B cell (primary cell): Measurements from ENCODE around the gene NFYC. TPM values are rescaled to one million over a fixed set of nuclear protein-coding genes. Genes with fewer than 3 reads are reported as not detected.

Experiments used
- ATAC-seq: fragments of 200-7000 bp; cut with Tn5 transposase; one replicate; pipeline ENCODE4 v1.10.0; 2021; ENCODE audit warnings: low read depth, mild to moderate bottlenecking, moderate number of reproducible peaks, moderate library complexity
- CTCF ChIA-PET: fragments of 350-600 bp; sonication (Branson Sonifier 250); formaldehyde crosslinking; loops from one replicate; lab custom pipeline; 2021; ENCODE audit warnings: antibody characterized with exemption, inconsistent platforms; lab: Charles Lee
- POLR2A ChIA-PET: fragments of 350-600 bp; sonication (Branson Sonifier 250); formaldehyde crosslinking; loops from one replicate; lab custom pipeline; 2021; ENCODE audit warnings: antibody characterized with exemption; lab: Charles Lee
- DNase-seq: peaks from one replicate; pipeline ENCODE4 v3.0.0; 2013
- H2AFZ ChIP-seq: 2 replicates; pipeline ENCODE4 v1.6.1; 2012; ENCODE audit warnings: mild to moderate bottlenecking, low read depth, low read length; ENCODE audit not compliant: insufficient read depth, poor library complexity, severe bottlenecking
- H3K27ac ChIP-seq, 2 donors: 1 replicate in 1 of 2; 2 replicates in 1 of 2; pipeline ENCODE4 v1.5.1; 2012 to 2013; ENCODE audit warnings: low read length in 2 of 2, mild to moderate bottlenecking in 2 of 2, moderate library complexity in 1 of 2
- H3K27me3 ChIP-seq, 4 experiments: fragments of 200-600 bp in 1 of 4; sonication (generic) in 1 of 4; replicated peaks in 1 of 4; 1 replicate in 2 of 4; 2 replicates in 2 of 4; pipeline versions ENCODE4 v1.6.1 to v1.7.0; 2013 to 2016; ENCODE audit warnings: low read length in 3 of 4, mild to moderate bottlenecking in 2 of 4, mixed read lengths in 1 of 4, moderate library complexity in 1 of 4; ENCODE audit not compliant: insufficient read depth in 4 of 4, control insufficient read depth in 3 of 4; ENCODE audit errors: control extremely low read depth in 1 of 4
- H3K36me3 ChIP-seq, 2 experiments: replicated peaks in 1 of 2; 1 replicate in 1 of 2; 2 replicates in 1 of 2; pipeline versions ENCODE4 v1.6.1 to v1.7.1; 2013; ENCODE audit warnings: low read length in 1 of 2; ENCODE audit not compliant: insufficient read depth in 2 of 2, control insufficient read depth in 1 of 2; ENCODE audit errors: control extremely low read depth in 1 of 2, extremely low read depth in 1 of 2
- H3K4me1 ChIP-seq, 2 donors: fragments of 200-600 bp in 1 of 2; sonication (generic) in 1 of 2; 1 replicate in 1 of 2; 2 replicates in 1 of 2; pipeline versions ENCODE4 v1.5.1 to v1.6.1; 2013 to 2017; ENCODE audit warnings: low read length in 2 of 2; ENCODE audit not compliant: control insufficient read depth in 2 of 2, insufficient read depth in 2 of 2
- H3K4me2 ChIP-seq: replicated peaks from 2 replicates; pipeline ENCODE3; 2012; ENCODE audit warnings: mild to moderate bottlenecking, low read depth, low read length; ENCODE audit not compliant: poor library complexity, severe bottlenecking
- H3K4me3 ChIP-seq, 5 experiments: fragments of 200-600 bp in 1 of 5; sonication (generic) in 1 of 5; 1 replicate in 3 of 5; 2 replicates in 2 of 5; pipeline versions ENCODE4 v1.5.1 to v1.7.0; 2011 to 2016; ENCODE audit warnings: low read length in 4 of 5, mild to moderate bottlenecking in 4 of 5, low read depth in 2 of 5, control low read depth in 1 of 5, moderate library complexity in 1 of 5; ENCODE audit not compliant: insufficient read depth in 1 of 5; ENCODE audit errors: control extremely low read depth in 1 of 5, extremely low read depth in 1 of 5
- H3K79me2 ChIP-seq: fragments of 200-600 bp; sonication (generic); one replicate; pipeline ENCODE4 v1.6.0; 2016; ENCODE audit warnings: low read length; ENCODE audit not compliant: control insufficient read depth, insufficient read depth
- H3K9ac ChIP-seq: fragments of 200-600 bp; sonication (generic); 2 replicates; pipeline ENCODE4 v1.6.1; 2017; ENCODE audit warnings: mild to moderate bottlenecking, low read length, moderate library complexity
- H3K9me3 ChIP-seq, 3 donors: one replicate each; pipeline versions ENCODE4 v1.6.1 to v1.7.1; 2013; ENCODE audit warnings: low read length in 2 of 3; ENCODE audit not compliant: control insufficient read depth in 2 of 3, insufficient read depth in 1 of 3; ENCODE audit errors: control extremely low read depth in 1 of 3
- H4K20me1 ChIP-seq: 2 replicates; pipeline ENCODE4 v1.6.0; 2012; ENCODE audit warnings: mild to moderate bottlenecking, low read length; ENCODE audit not compliant: insufficient read depth, control insufficient read depth, poor library complexity, severe bottlenecking
- H3K27ac Mint-ChIP-seq: one replicate; pipeline ENCODE4 v1.8.0; 2021; ENCODE audit warnings: mixed read lengths
- H3K27me3 Mint-ChIP-seq: one replicate; pipeline ENCODE4 v1.8.0; 2021; ENCODE audit warnings: mixed read lengths
- H3K4me1 Mint-ChIP-seq: one replicate; pipeline ENCODE4 v1.8.0; 2021; ENCODE audit warnings: mixed read lengths
- H3K4me3 Mint-ChIP-seq: one replicate; pipeline ENCODE4 v1.8.0; 2021; ENCODE audit warnings: mixed read lengths
- H3K9me3 Mint-ChIP-seq: one replicate; pipeline ENCODE4 v1.8.0; 2022; ENCODE audit warnings: mixed read lengths; ENCODE audit not compliant: insufficient read depth
- CTCF ChIP-seq: fragments of 200-600 bp; IDR thresholded peaks from one replicate; pipeline ENCODE4 v1.8.0; 2022; ENCODE audit warnings: antibody characterized with exemption, mild to moderate bottlenecking
- EZH2 ChIP-seq: IDR thresholded peaks from 2 replicates; pipeline ENCODE4 v1.6.1; 2012; ENCODE audit warnings: borderline replicate concordance, low read depth, mild to moderate bottlenecking, moderate library complexity, low read length; ENCODE audit not compliant: insufficient read depth, poor library complexity, severe bottlenecking
- WGBS: methylation state at CpG from one replicate; pipeline ENCODE4 v1.1.5; 2013; ENCODE audit warnings: missing lambda C conversion rate; ENCODE audit not compliant: insufficient coverage; 5-methylcytosine and 5-hydroxymethylcytosine counted together
- intact Hi-C: fragments of 100-400 bp; cut with micrococcal nuclease; formaldehyde crosslinking; loops from one replicate; pipeline ENCODE4 v1.10.0; 2022
- polyA plus RNA-seq: library from polyadenylated mRNA; depleted of rRNA; stranded (reverse); fragments of >200 nt; gene quantifications from 2 replicates; pipeline ENCODE4 v1.2.3, GENCODE V29; 2012
- total RNA-seq, 2 donors: library from RNA; stranded (reverse); fragments of 120-200 nt in 1 of 2; gene quantifications; 1 replicate in 1 of 2; 2 replicates in 1 of 2; pipeline versions ENCODE4 v1.2.3 to v1.2.4, GENCODE V29; 2013 to 2022

Gene NFYC
- total and polyA plus RNA-seq, 2 donors (not counting 1 experiment from before 2014, with no cell fraction given), result 88.7 to 123 TPM

- H3K27me3 Mint-ChIP-seq, result no peaks in the 10 kb centered on the region
- TF ChIP-seq CTCF (no peak), EZH2 (no peak)
- ATAC-seq (no peak), DNase-seq (no peak)
- no peak overlapping the region for H3K27ac ChIP-seq
- H2AFZ ChIP-seq, result no peak overlapping the region
- peaks cover 22% of the 10 kb centered on the region for H4K20me1 ChIP-seq
- H3K9me3 Mint-ChIP-seq, result no peaks in the 10 kb centered on the region
- peak overlapping the region; percentile 56 for H3K27ac Mint-ChIP-seq
- peaks cover 16 to 96% of the 10 kb centered on the region in 2 experiments for H3K36me3 ChIP-seq
- H3K4me3 ChIP-seq, result no peak overlapping the region
- H3K27me3 ChIP-seq, result no peaks in the 10 kb centered on the region
- peak overlapping the region; percentile 29 for H3K4me3 Mint-ChIP-seq
- peaks cover 33% of the 10 kb centered on the region for H3K4me1 Mint-ChIP-seq
- whole genome bisulfite sequencing, result 84% methylated on average over 7 of the region's 7 CpGs
- H3K4me1 ChIP-seq, result peaks cover 8 to 26% of the 10 kb centered on the region in 2 donors
- intact Hi-C loops, result no loop called here
- H3K9me3 ChIP-seq, result no peaks in the 10 kb centered on the region
- ChIA-PET POLR2A (no interaction called here), CTCF (interaction anchor here (0.7 kb wide), 1 partner anchor 12 kb away, joined by 4 read pairs; no protein-coding TSS in a partner anchor)
- peaks cover 3% of the 10 kb centered on the region for H3K79me2 ChIP-seq
- H3K4me2 ChIP-seq, result peak overlapping the region; percentile 20
- H3K9ac ChIP-seq, result no peak overlapping the region
These were observed 70.8 kb downstream of the NFYC start for GRCh38 chr1:40762144-40762923.
